Panc1 (cell line): Measurements from ENCODE around the gene CARM1.

Experiments used
- CTCF ChIP-seq: fragments of 450-650 bp; IDR thresholded peaks from 2 replicates; pipeline ENCODE4 v1.5.1; 2017; ENCODE audit warnings: mild to moderate bottlenecking
- POLR2AphosphoS5 ChIP-seq: IDR thresholded peaks from 2 replicates; pipeline ENCODE4 v1.6.1; 2012; ENCODE audit warnings: mild to moderate bottlenecking, low read depth, low read length, moderate library complexity
- REST ChIP-seq, 2 experiments: IDR thresholded peaks; 2 replicates each; pipeline ENCODE4 v1.6.1; 2011 to 2012; ENCODE audit warnings: low read depth in 2 of 2, control low read depth in 1 of 2, low read length in 1 of 2, mild to moderate bottlenecking in 1 of 2, moderate library complexity in 1 of 2; ENCODE audit not compliant: insufficient read depth in 1 of 2
- SIN3A ChIP-seq: IDR thresholded peaks from 2 replicates; pipeline ENCODE4 v1.6.1; 2012; ENCODE audit warnings: low read depth, mild to moderate bottlenecking, low read length, moderate library complexity, borderline replicate concordance; ENCODE audit not compliant: insufficient read depth

DNA sequence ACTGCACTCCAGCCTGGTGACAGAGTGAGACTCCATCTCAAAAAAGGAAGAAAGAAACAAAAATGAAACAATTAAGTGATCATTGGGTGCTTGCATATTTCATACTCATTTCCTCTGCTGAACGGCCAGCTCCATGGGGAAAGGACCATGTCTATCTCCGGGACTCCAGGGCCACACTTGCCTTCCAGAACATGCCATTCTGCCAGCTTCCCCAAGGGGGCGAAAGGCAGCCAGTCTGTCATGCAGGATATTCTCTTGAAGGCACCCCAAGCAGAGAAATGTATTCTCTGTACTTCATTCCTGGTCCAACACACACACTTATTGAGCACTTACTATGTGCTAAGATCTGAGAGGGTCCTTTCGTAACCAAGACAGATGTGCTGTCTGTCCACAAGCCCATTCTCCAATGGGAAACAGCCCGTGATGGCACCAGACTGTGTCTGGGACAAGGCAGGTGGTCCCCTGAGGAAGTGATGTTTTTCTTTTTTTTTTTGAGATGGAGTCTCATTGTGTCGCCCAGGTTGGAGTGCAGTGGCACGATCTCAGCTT, 10.2 kb upstream of the CARM1 start:
- TF ChIP-seq CTCF, result peak; percentile 69
- no peak for TF ChIP-seq POLR2AphosphoS5
- no peak for TF ChIP-seq REST (IDR thresholded peaks at IDR 0.05; ENCODE audit: insufficient read depth in 1 of 2, low read depth in 2 of 2, low read length in 1 of 2)
- no peak for TF ChIP-seq SIN3A
